CD4-positive, CD25-positive, alpha-beta regulatory T cell (primary cell): ENCODE measurements around the gene ATP2C2. TPM values are rescaled to one million over a fixed set of nuclear protein-coding genes. Genes with fewer than 3 reads are reported as not detected.
A peak's percentile ranks its signal among the peaks of the same experiment; 100 is the strongest.

ENCODE experiments used
- ATAC-seq, 2 donors: fragments of 150-1000 bp; cut with Tn5 transposase; one replicate each; pipeline ENCODE4 v1.10.0; 2021; ENCODE audit warnings: low read depth in 2 of 2, moderate number of reproducible peaks in 2 of 2, moderate library complexity in 1 of 2
- DNase-seq, 3 donors: peaks; one replicate each; pipeline versions ENCODE4 v3.0.0 to v3.0.0-alpha.2; 2012 to 2022; ENCODE audit warnings: mixed read lengths in 1 of 3
- H3K27ac ChIP-seq: one replicate; pipeline ENCODE4 v1.7.0; 2013; ENCODE audit warnings: mild to moderate bottlenecking, low read length; ENCODE audit not compliant: insufficient read depth, poor library complexity, severe bottlenecking
- H3K27me3 ChIP-seq: one replicate; pipeline ENCODE4 v1.7.0; 2013; ENCODE audit warnings: low read length; ENCODE audit not compliant: control insufficient read depth, insufficient read depth
- H3K36me3 ChIP-seq: one replicate; pipeline ENCODE4 v1.7.0; 2013; ENCODE audit warnings: mild to moderate bottlenecking, low read length, moderate library complexity; ENCODE audit not compliant: control insufficient read depth, insufficient read depth
- H3K4me1 ChIP-seq: 2 replicates; pipeline ENCODE4 v1.7.0; 2013; ENCODE audit warnings: mild to moderate bottlenecking, low read length; ENCODE audit not compliant: insufficient read depth, control insufficient read depth, poor library complexity, severe bottlenecking
- H3K4me3 ChIP-seq: one replicate; pipeline ENCODE4 v1.7.0; 2013; ENCODE audit warnings: low read depth, mild to moderate bottlenecking, low read length, moderate library complexity
- H3K9me3 ChIP-seq, 2 experiments: 1 replicate in 1 of 2; 2 replicates in 1 of 2; pipeline ENCODE4 v1.7.0; 2013; ENCODE audit warnings: low read length in 2 of 2, mild to moderate bottlenecking in 1 of 2, moderate library complexity in 1 of 2; ENCODE audit not compliant: control insufficient read depth in 2 of 2
- H3K27ac Mint-ChIP-seq, 3 donors: one replicate each; pipeline ENCODE4 v1.8.0; 2020 to 2022; ENCODE audit warnings: mild to moderate bottlenecking in 3 of 3, mixed read lengths in 3 of 3, moderate library complexity in 2 of 3
- H3K27me3 Mint-ChIP-seq: one replicate; pipeline ENCODE4 v1.8.0; 2022; ENCODE audit warnings: mild to moderate bottlenecking, mixed read lengths
- H3K36me3 Mint-ChIP-seq: one replicate; pipeline ENCODE4 v1.8.0; 2020; ENCODE audit warnings: mixed read lengths
- H3K4me1 Mint-ChIP-seq, 4 donors: one replicate each; pipeline ENCODE4 v1.8.0; 2020 to 2022; ENCODE audit warnings: mixed read lengths in 4 of 4, mild to moderate bottlenecking in 1 of 4
- H3K4me3 Mint-ChIP-seq, 4 donors: one replicate each; pipeline ENCODE4 v1.8.0; 2020 to 2022; ENCODE audit warnings: mild to moderate bottlenecking in 4 of 4, mixed read lengths in 4 of 4, moderate library complexity in 3 of 4
- H3K9me3 Mint-ChIP-seq, 7 donors: one replicate each; pipeline ENCODE4 v1.8.0; 2020 to 2022; ENCODE audit warnings: mixed read lengths in 7 of 7, mild to moderate bottlenecking in 3 of 7, moderate library complexity in 2 of 7
- polyA plus RNA-seq, 4 donors: library from polyadenylated mRNA; unstranded; fragments of 300-500 nt; fragmentation: Illumina TruSeq; gene quantifications; one replicate each; pipeline ENCODE4 v1.2.3, GENCODE V29; 2021
- total RNA-seq: library from RNA; stranded (reverse); gene quantifications from one replicate; pipeline ENCODE4 v1.2.3, GENCODE V29; 2022

Gene ATP2C2
- total and polyA plus RNA-seq, 5 donors from 2014 or later, result 0.10 TPM; not detected in 4

DNA sequence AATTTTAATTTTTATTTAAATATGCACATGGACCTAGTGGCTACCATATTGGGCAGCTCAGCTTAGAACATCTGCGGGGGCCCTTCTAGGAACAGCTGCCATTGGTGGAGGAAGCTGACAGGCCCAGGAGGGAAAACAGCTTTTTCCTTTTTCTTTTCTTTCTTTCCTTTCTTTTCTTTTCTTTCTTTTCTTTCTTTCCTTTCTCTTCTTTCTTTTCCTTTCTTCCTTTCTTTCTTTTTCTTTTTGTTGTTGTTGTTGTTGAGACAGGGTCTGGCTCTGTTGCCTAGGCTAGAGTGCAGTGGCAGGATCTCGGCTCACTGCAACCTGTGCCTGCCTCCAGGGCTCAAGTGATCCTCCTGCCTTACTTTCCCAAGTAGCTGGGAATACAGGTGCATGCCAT is 43.4 kb downstream of the ATP2C2 start:
- Histone ChIP-seq H3K9me3 (no peaks in the 10 kb centered on the region), H3K4me1 (no peaks in the 10 kb centered on the region), H3K27ac (no peak overlapping the region), H3K27me3 (no peaks in the 10 kb centered on the region), H3K36me3 (no peaks in the 10 kb centered on the region), H3K4me3 (no peak overlapping the region)
- Mint-ChIP-seq H3K4me1 (peaks cover 0 to 2% (median 0%) of the 10 kb centered on the region in 4 donors), H3K27ac (no peak overlapping the region), H3K9me3 (peaks cover 0 to 3% (median 0%) of the 10 kb centered on the region in 7 donors), H3K4me3 (no peak overlapping the region), H3K27me3 (peaks cover 5% of the 10 kb centered on the region), H3K36me3 (no peaks in the 10 kb centered on the region)
- DNase-seq (no peak), ATAC-seq (no peak)

DNA sequence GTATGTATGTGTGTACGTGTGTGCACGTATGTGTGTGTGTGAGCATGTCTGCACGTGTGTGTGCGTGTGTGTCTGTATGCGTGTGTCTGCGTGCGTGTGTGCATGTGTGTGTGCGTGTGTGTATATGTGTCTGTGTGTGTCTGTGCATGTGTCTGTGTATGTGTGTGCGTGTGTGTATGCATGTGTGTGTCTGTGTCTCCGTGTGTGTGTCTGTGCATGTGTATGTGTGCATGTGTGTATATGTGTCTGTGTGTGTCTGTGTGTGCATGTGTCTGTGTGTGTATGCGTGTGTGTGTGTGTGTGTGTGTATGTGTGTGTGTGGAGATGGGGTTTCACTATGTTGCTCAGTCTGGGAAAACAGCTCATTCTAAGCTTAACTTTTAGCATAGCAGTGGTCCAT is 43.9 kb downstream of the ATP2C2 start:
- Mint-ChIP-seq H3K36me3 (no peaks in the 10 kb centered on the region), H3K27ac (no peak overlapping the region), H3K4me3 (no peak overlapping the region), H3K4me1 (peaks cover 0 to 2% (median 0%) of the 10 kb centered on the region in 4 donors), H3K27me3 (peaks cover 5% of the 10 kb centered on the region), H3K9me3 (peaks cover 0 to 3% (median 0%) of the 10 kb centered on the region in 7 donors)
- no peaks in the 10 kb centered on the region for H3K27me3 ChIP-seq
- DNase-seq (no peak), ATAC-seq (no peak)
- no peak overlapping the region for H3K4me3 ChIP-seq
- no peaks in the 10 kb centered on the region for H3K4me1 ChIP-seq
- H3K9me3 ChIP-seq, result no peaks in the 10 kb centered on the region
- H3K27ac ChIP-seq, result no peak overlapping the region
- H3K36me3 ChIP-seq, result no peaks in the 10 kb centered on the region

DNA sequence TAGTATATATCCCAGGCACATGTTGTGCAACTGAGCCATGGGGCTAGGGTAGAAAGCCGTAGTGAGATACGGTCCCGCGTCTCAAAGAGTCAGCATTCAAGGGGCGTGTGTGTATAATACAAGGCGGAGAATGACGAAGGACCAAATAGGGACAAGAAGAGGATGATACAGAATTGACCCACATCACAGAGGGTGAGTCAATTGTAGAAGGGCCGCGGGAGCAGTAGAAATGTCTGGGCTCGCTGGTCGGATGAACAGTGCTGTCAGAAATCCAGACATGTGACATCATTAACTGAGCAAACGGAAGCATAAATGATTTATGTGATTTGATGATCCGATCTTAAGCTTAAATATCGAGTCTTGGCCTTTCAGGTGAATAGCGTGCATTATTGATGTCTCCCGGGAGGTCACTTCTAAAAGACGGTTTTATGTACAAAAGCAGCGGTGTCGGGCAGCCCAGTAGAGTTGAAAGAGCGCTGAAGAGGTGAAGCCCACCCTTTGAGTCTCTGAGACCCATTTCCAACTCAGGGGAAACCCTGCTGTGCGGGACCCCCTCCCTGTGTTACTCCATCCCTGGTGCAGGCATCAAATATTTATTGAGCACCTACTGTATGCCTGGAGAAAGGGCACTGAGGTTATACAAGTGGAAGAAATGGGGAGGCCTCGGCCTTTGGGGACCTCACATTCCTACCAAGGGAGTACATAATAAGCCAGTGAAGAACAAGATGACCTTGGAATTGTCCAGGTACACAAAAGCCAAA is 45.1 kb downstream of the ATP2C2 start:
- Mint-ChIP-seq H3K36me3 (no peaks in the 10 kb centered on the region), H3K27me3 (peaks cover 5% of the 10 kb centered on the region), H3K9me3 (peaks cover 0 to 3% (median 0%) of the 10 kb centered on the region in 7 donors), H3K4me1 (peaks cover 0 to 2% (median 0%) of the 10 kb centered on the region in 4 donors), H3K4me3 (no peak overlapping the region), H3K27ac (peak overlapping the region in 1 of 3 donors; percentile 65)
- H3K27ac ChIP-seq, result no peak overlapping the region
- no peak overlapping the region for H3K4me3 ChIP-seq
- H3K27me3 ChIP-seq, result peaks cover 1% of the 10 kb centered on the region
- ATAC-seq (no peak), DNase-seq (no peak)
- H3K9me3 ChIP-seq, result no peaks in the 10 kb centered on the region
- no peaks in the 10 kb centered on the region for H3K4me1 ChIP-seq
- H3K36me3 ChIP-seq, result no peaks in the 10 kb centered on the region

DNA sequence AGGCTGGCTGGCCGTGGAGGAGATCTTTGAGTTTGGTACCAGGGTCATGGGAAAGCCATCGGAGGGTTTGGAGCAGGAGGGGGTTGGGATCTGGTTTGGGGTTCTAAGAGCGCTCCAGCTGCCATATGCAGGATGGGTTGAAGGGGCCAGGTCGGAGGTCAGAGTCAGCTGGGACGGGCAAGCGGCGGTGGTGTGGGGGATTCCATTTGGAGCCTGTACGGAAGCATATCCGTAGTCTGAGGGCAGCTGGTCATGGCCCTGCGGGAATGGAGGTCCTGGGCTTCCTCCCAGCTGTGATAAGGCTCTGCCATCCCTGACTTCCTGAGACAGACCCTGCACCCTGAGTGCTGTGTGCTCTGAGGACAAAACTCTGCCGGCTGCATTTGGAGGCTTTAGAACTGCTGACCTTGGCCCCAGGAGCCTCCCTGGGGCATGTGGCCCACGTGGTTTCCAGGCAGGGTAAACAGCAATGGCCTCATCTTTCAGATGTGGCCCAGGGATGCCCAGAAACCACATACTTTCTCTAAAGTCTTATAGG is 46.5 kb downstream of the ATP2C2 start:
- peaks cover 1% of the 10 kb centered on the region for H3K27me3 ChIP-seq
- H3K27me3 Mint-ChIP-seq, result peaks cover 5% of the 10 kb centered on the region
- peaks cover 0 to 3% (median 0%) of the 10 kb centered on the region in 7 donors for H3K9me3 Mint-ChIP-seq
- H3K4me3 Mint-ChIP-seq, result no peak overlapping the region
- no peaks in the 10 kb centered on the region for H3K36me3 Mint-ChIP-seq
- H3K36me3 ChIP-seq, result no peaks in the 10 kb centered on the region
- no peaks in the 10 kb centered on the region for H3K4me1 Mint-ChIP-seq
- H3K4me1 ChIP-seq, result no peaks in the 10 kb centered on the region
- H3K9me3 ChIP-seq, result no peaks in the 10 kb centered on the region
- H3K27ac Mint-ChIP-seq, result no peak overlapping the region
- H3K27ac ChIP-seq, result no peak overlapping the region
- no peak for ATAC-seq
- no peak overlapping the region for H3K4me3 ChIP-seq
- DNase-seq, result no peak

DNA sequence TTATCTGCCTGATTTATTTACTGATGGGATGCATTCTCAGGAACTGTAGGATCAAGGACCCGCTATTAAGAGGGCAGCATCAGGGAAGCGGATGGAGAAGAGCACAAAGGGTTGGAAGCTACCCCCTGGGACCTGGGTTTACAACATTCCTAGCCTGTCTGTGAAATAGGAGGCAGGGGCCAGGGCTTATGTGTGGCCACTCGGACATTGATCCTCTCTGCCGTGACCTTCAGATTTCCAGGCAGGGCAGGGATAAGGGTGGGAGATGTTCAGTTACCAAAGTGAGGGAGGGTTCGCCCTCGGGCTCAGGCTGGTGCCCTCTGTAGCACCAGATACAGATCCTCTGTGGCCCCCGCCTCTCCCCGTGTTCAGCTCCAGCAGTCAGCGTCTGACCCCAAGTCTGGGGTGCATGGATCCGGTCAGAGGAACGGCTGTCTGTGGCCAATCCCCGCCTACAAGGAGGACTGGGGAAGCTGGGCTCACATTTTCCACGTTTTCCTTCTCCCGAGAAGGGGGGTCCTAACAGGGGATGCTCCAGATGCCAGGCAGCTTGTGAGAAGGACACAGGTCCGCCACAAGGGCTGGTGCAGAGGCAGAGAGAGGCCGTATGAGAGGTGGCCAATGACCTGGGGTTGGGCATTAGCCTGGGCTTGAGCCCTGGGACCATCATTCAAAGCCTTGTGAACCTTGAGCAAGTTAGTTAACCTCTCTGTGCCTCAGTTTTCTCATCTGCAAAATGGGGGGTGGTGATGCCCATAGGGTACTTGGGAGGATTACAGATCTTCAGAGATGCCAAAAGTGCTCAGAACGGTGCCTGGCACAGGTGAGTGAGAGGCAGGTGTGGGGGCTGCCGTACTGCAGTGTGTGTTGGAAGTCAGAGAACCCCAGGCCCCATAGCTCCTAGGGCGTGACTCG is 48.3 kb downstream of the ATP2C2 start:
- peaks cover 0 to 3% (median 0%) of the 10 kb centered on the region in 7 donors for H3K9me3 Mint-ChIP-seq
- ATAC-seq (no peak), DNase-seq (no peak)
- Histone ChIP-seq H3K9me3 (no peaks in the 10 kb centered on the region), H3K4me3 (no peak overlapping the region), H3K27me3 (peaks cover 1% of the 10 kb centered on the region), H3K4me1 (no peaks in the 10 kb centered on the region), H3K27ac (no peak overlapping the region), H3K36me3 (no peaks in the 10 kb centered on the region)
- H3K27me3 Mint-ChIP-seq, result peaks cover 11% of the 10 kb centered on the region
- H3K27ac Mint-ChIP-seq, result peak overlapping the region in 1 of 3 donors; percentile 67
- no peaks in the 10 kb centered on the region for H3K36me3 Mint-ChIP-seq
- H3K4me1 Mint-ChIP-seq, result peaks cover 0 to 2% (median 1%) of the 10 kb centered on the region in 4 donors
- H3K4me3 Mint-ChIP-seq, result no peak overlapping the region

DNA sequence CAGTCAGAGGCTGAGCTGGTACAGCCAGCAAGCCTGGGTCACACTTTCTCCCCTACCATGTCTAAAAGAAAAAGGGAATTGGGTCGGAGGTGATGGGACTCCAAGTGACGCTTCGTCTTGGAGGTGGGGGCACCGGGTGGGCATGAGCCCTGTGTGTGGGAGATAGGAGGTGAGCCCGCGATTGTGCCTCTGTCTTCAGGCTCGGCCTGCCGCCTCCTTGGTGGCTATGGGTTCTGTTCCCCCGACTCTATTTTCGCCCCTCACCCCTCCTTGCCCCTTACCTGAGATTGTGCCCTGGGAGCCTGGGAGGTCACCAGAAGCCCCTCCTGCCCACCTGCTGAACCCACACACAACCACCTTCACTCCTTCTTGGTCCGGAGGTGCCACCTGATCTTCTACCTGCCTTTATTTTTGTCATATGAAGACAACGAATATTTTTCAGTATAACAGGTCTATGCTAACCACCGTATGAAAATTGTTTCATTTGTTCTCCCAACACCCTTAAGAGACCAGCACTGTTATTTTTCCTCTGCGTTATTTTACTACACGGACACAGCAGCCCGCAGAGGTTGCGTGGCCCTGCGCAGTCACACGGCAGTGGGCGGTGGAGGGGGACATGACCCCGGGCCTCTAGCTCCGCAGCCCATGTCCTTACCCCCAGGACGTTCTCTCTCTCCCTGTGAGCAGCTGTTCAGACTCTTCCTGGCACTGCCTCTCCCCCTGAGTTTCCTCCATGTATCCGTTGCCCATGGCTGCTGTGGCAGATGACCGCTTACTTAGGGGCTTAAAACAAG is 49.9 kb downstream of the ATP2C2 start:
- H3K27ac Mint-ChIP-seq, result no peak overlapping the region
- no peaks in the 10 kb centered on the region for H3K36me3 ChIP-seq
- no peaks in the 10 kb centered on the region for H3K36me3 Mint-ChIP-seq
- ATAC-seq (no peak), DNase-seq (no peak)
- no peak overlapping the region for H3K4me3 ChIP-seq
- peaks cover 0 to 1% (median 0%) of the 10 kb centered on the region in 7 donors for H3K9me3 Mint-ChIP-seq
- H3K27me3 ChIP-seq, result peaks cover 1% of the 10 kb centered on the region
- H3K4me3 Mint-ChIP-seq, result no peak overlapping the region
- peaks cover 11% of the 10 kb centered on the region for H3K27me3 Mint-ChIP-seq
- no peak overlapping the region for H3K27ac ChIP-seq
- no peaks in the 10 kb centered on the region for H3K4me1 ChIP-seq
- no peaks in the 10 kb centered on the region for H3K9me3 ChIP-seq
- H3K4me1 Mint-ChIP-seq, result peaks cover 0 to 4% (median 1%) of the 10 kb centered on the region in 4 donors

DNA sequence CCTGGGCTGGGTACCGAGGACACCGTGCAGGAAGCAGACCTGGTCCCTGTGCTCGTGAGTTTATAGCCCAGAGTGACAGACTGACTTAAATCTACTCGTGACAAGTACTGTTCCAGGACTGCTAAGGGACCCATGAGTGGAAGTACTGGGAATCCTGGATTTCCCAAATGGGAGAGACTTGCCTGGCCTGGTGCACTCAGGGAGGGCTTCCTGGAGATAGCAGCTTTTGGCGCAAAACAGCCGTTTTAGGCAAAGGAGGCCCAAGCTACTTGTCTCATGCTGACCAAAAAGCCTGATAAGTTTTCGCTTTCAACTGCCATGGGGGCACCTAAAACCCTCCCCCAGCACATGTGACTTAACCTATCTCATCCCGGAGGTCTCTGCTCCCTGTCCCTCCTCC is 51.4 kb downstream of the ATP2C2 start:
- H3K4me1 Mint-ChIP-seq, result peaks cover 0 to 4% (median 2%) of the 10 kb centered on the region in 4 donors
- no peaks in the 10 kb centered on the region for H3K36me3 Mint-ChIP-seq
- peaks cover 15% of the 10 kb centered on the region for H3K27me3 Mint-ChIP-seq
- Histone ChIP-seq H3K4me3 (no peak overlapping the region), H3K4me1 (no peaks in the 10 kb centered on the region), H3K27me3 (peaks cover 1% of the 10 kb centered on the region), H3K36me3 (no peaks in the 10 kb centered on the region), H3K27ac (no peak overlapping the region), H3K9me3 (no peaks in the 10 kb centered on the region)
- no peak overlapping the region for H3K27ac Mint-ChIP-seq
- H3K4me3 Mint-ChIP-seq, result no peak overlapping the region
- no peak for ATAC-seq
- DNase-seq, result no peak
- no peaks in the 10 kb centered on the region for H3K9me3 Mint-ChIP-seq
